ENCODE measurements around the gene CCDC60.

CCDC60 gene

DNA sequence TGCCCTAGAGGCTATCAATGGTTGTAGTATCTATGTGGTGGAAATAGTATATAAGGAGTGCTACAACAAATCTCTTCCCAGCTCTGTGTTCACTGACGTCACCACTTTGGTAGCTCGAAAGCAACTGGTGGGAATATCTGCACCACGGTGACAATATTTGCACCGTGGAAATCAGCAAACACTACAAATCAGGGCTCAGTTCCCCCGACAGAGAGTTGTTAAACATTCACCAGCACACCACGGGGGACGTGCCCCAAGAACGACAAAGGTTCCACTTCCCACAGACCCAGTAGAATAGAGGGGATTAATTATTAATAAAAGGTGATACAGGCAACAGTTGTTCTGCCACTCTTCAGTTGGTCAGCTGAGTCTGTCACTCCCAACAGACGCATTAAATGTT lies 98.4 kb downstream of the CCDC60 start:
- no peak overlapping the region for H3K4me3 ChIP-seq (ENCODE audit: low read length)
- DNase-seq (ENCODE audit: low read depth) = no peak
- TF ChIP-seq, protein P1, sequence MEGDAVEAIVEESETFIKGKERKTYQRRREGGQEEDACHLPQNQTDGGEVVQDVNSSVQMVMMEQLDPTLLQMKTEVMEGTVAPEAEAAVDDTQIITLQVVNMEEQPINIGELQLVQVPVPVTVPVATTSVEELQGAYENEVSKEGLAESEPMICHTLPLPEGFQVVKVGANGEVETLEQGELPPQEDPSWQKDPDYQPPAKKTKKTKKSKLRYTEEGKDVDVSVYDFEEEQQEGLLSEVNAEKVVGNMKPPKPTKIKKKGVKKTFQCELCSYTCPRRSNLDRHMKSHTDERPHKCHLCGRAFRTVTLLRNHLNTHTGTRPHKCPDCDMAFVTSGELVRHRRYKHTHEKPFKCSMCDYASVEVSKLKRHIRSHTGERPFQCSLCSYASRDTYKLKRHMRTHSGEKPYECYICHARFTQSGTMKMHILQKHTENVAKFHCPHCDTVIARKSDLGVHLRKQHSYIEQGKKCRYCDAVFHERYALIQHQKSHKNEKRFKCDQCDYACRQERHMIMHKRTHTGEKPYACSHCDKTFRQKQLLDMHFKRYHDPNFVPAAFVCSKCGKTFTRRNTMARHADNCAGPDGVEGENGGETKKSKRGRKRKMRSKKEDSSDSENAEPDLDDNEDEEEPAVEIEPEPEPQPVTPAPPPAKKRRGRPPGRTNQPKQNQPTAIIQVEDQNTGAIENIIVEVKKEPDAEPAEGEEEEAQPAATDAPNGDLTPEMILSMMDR (conservative IDR thresholded peaks at IDR 0.05; ENCODE audit: low read depth, low read length) = no peak

DNA sequence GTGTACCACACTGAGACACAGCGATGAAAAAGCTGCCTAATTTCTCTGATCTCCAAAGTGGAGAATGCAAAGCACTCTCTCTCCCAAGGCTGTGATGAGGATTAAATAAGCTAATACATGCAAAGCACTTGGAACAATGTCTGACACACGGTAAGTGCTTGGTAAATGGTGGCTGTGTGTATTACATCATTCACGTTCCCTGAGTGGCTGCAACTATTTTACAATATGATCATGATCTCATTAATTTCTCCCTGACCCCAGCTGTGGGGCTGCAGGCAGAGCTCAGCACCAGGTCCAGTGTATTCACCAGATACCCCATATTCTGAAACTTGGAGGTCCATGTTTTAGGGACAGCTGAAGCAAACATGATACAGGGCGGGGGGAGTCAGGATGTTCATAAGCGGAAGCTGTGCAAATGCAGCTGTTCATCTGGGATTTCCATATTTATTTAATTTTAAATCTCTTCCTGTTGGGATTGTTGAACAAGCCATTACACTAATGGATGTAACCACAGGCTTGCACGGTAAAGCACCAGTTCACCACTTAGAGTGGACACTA lies 106.4 kb downstream of the CCDC60 start:
- TF ChIP-seq, protein P1 (conservative IDR thresholded peaks at IDR 0.05; ENCODE audit: low read depth, low read length) = no peak
- DNase-seq (ENCODE audit: low read depth) = no peak
- H3K4me3 ChIP-seq (ENCODE audit: low read length) = no peak overlapping the region

GRCh38 chr12:119444462-119445044 lies 110.0 kb downstream of the CCDC60 start:
- TF ChIP-seq, protein P1 (conservative IDR thresholded peaks at IDR 0.05; ENCODE audit: low read depth, low read length) = peak; percentile 96
- no peak overlapping the region for H3K4me3 ChIP-seq (ENCODE audit: low read length)
- DNase-seq (ENCODE audit: low read depth) = no peak

GRCh38 chr12:119446459-119446858 lies 111.9 kb downstream of the CCDC60 start:
- TF ChIP-seq, protein P1 (conservative IDR thresholded peaks at IDR 0.05; ENCODE audit: low read depth, low read length) = no peak
- H3K4me3 ChIP-seq (ENCODE audit: low read length) = no peak overlapping the region
- DNase-seq (ENCODE audit: low read depth) = no peak

DNA sequence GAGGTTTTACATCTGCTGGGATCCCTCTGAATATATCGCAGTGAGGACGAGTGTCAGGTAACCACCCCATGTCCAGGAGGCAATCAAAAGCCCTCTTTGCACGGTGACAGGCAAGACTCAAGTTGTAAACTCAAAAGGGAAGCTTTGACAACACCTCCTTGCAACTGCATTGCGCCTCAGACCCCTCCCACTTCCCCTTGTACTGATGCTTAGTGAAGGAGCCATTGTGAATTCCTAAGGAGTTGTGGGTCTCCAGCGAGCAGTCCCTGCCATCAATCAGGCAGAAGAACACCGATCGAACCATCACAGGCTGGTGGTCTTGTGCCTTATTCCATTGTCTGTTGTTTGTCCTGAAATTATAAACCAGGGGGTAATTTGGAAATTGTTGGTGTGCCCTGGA lies 112.6 kb downstream of the CCDC60 start:
- TF ChIP-seq, protein P1 (conservative IDR thresholded peaks at IDR 0.05; ENCODE audit: low read depth, low read length) = no peak
- no peak for DNase-seq (ENCODE audit: low read depth)
- H3K4me3 ChIP-seq (ENCODE audit: low read length) = no peak overlapping the region

GRCh38 chr12:119447618-119448017 lies 113.1 kb downstream of the CCDC60 start:
- DNase-seq (ENCODE audit: low read depth) = no peak
- TF ChIP-seq, protein P1 (conservative IDR thresholded peaks at IDR 0.05; ENCODE audit: low read depth, low read length) = no peak
- no peak overlapping the region for H3K4me3 ChIP-seq (ENCODE audit: low read length)

DNA sequence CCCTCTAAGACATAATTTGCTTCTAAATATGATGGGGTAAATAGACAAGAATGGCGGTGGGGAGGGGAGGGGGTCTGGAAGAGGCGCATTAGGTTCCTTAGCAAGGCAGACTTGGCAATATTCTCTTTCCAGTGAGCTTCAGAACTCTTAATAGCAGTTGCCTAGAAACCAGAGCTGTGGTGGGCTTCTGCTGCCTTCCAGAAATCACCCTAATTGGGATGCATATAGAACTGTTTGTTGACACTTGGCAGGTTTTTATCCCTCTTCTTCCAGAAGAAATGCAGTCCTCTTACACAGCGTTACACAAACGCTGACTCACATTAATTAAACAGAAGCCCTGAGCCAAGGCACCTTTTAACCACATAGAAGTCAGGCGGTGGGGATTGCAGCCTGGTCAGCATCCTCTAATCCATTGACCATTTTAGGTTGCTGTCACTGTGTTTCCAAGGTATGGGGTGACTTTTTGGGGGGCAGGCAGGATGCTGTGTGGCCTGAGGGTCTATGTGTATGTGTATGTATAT lies 114.1 kb downstream of the CCDC60 start:
- TF ChIP-seq, protein P1 (conservative IDR thresholded peaks at IDR 0.05; ENCODE audit: low read depth, low read length) = no peak
- no peak overlapping the region for H3K4me3 ChIP-seq (ENCODE audit: low read length)
- DNase-seq (ENCODE audit: low read depth) = no peak
